TTC549 (cell line): ENCODE data around the gene FRMPD1.

Experiments
- FAIRE-seq: peaks from 2 replicates; lab custom pipeline; 2012; peaks lifted over from hg19 to GRCh38; lab: Jason Lieb, UNC

FRMPD1 gene

DNA sequence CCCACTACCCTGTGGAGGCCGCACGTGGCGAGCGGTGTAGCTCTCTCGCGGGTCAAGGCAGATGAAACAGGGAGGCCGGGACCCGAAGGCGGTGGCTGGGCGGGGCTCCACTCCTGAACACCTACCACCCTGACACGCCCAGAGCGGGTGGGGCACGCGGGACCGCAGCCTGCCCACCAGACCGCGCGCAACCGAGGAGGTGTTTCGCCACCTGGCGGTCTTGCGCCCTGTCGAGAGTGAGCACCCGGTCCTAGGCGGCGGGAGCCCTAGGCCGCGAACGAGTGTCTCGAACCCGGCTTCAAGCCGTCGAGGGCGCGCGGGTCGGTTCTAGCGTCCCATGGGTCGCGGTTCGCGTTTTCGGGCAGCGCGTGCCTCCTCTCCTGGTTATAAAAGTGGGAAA, 136.3 kb downstream of the FRMPD1 start:
- FAIRE-seq: no peak

DNA sequence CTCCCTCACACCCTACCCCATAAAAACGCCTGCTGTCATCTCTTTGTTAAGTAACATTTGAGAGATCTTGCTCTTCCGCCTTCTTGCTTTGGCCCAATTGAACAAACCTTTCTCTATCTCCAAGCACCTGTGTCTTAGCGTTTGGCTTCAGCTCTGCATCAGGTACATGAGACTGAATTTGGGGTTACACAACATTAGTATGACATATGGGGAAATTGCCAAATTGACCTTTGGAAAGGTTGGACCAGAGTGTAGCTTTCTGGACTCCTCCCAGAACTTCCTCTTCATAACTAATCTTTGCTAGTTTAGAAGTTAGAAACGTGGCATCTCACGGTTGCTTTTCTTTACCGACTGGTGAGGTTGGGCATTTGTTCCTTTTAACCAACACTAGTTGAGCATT, 137.6 kb downstream of the FRMPD1 start:
- FAIRE-seq: no peak

DNA sequence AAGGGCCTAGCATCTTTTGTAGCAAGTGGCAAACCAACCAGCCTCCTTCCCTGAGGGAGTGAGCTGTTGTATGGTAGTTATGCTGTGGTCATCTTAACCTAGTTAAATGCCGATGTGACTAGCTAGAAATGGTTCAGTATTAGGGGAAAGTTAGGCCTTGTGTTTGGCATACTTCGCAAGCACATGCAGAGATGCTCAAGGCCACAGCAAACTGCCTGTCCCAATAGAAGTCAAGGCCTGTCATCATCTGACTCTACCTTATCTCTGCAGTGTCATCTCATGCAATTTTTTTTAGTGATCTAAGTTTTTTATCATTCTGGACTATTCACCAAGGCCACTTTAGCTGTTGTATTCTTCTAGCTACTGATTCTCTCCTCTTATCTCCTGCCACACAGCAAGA, 139.3 kb downstream of the FRMPD1 start:
- FAIRE-seq: no peak

DNA sequence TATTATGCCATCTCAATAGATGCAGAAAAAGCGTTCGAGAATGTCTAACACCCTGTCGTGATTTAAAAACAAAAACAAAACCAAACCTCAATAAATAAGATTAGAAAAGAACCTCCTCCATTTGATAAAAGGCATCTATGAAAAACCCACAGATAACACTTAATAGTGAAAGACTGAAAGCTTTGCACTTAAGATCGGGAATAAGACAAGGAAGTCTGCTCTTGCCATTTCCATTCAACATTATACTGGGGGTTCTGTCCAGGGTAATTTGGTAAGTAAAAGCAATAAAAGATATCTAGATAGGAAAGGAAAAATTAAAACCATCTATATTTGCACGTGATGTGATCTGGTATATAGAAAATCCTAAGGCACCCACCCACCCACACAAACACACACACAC, 141.4 kb downstream of the FRMPD1 start:
- FAIRE-seq: no peak

DNA sequence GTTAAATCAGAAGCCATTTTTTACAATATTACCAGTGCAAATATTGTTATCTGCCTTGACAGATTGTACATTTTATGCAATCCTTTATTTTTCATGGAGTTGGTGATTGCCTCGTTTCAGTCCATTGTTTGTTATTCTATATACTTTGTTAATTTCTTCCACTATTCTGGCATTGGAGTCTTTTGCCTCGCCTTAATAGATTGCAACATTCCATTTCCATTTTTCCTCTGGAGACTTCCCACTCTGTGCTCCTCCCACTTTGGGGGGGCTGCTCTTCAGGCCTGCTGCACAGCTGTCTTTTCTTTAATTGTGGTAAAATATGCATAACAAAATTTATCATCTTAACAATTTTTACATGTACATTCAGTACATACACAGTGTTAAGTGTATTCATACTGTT, 145.5 kb downstream of the FRMPD1 start:
- FAIRE-seq: no peak
